A673 (cell line): ENCODE measurements around the gene MGMT. TPM values are rescaled to one million over a fixed set of nuclear protein-coding genes. Genes with fewer than 3 reads are reported as not detected.

Experiments
- BruUV-seq: library from RNA; stranded (reverse); fragments of 400-500 nt; replicated peaks from 2 replicates; lab custom pipeline; 2021; lab: Mats Ljungman, UMichigan
- CTCF ChIA-PET: fragments of 300-600 bp; sonication (Branson Sonifier 250); formaldehyde crosslinking; loops from one replicate; lab custom pipeline; 2022; ENCODE audit warnings: antibody characterized with exemption; lab: Charles Lee
- POLR2A ChIA-PET: fragments of 300-600 bp; sonication (Branson Sonifier 250); formaldehyde crosslinking; loops from one replicate; lab custom pipeline; 2022; ENCODE audit warnings: antibody characterized with exemption; ENCODE audit not compliant: low non-redundant PET; lab: Charles Lee
- DNase-seq: peaks from one replicate; pipeline ENCODE4 v3.0.0-alpha.2; 2015; ENCODE audit warnings: low spot score
- H3K27ac ChIP-seq: fragments of 200-600 bp; sonication (generic); 2 replicates; pipeline ENCODE4 v1.5.1; 2016; ENCODE audit warnings: mixed run types, low read depth, mild to moderate bottlenecking, mixed read lengths, antibody characterized with exemption, low read length; ENCODE audit not compliant: poor library complexity, severe bottlenecking
- H3K27me3 ChIP-seq: fragments of 200-600 bp; sonication (generic); replicated peaks from 2 replicates; pipeline ENCODE4 v1.6.1; 2017; ENCODE audit warnings: mixed run types, low read depth, mild to moderate bottlenecking, mixed read lengths, antibody characterized with exemption, low read length; ENCODE audit not compliant: insufficient read depth, poor library complexity
- H3K36me3 ChIP-seq: fragments of 200-600 bp; sonication (generic); 2 replicates; pipeline ENCODE4 v1.6.1; 2016; ENCODE audit warnings: mixed run types, mild to moderate bottlenecking, mixed read lengths, antibody characterized with exemption, low read length; ENCODE audit not compliant: insufficient read depth, poor library complexity, severe bottlenecking
- H3K4me1 ChIP-seq: fragments of 200-600 bp; sonication (generic); 2 replicates; pipeline ENCODE4 v1.6.1; 2017; ENCODE audit warnings: mixed run types, mild to moderate bottlenecking, mixed read lengths, antibody characterized with exemption, low read length; ENCODE audit not compliant: insufficient read depth, poor library complexity, severe bottlenecking
- H3K4me3 ChIP-seq: fragments of 200-600 bp; sonication (generic); 2 replicates; pipeline ENCODE4 v1.5.1; 2016; ENCODE audit warnings: low read depth, mixed run types, mild to moderate bottlenecking, mixed read lengths, low read length; ENCODE audit not compliant: poor library complexity, severe bottlenecking
- H3K9me3 ChIP-seq: fragments of 200-600 bp; sonication (generic); 2 replicates; pipeline ENCODE4 v1.6.1; 2016; ENCODE audit warnings: mixed run types, low read depth, mild to moderate bottlenecking, mixed read lengths, antibody characterized with exemption, low read length; ENCODE audit not compliant: poor library complexity, severe bottlenecking
- CTCF ChIP-seq: fragments of 300-800, 200-600 bp; sonication (generic); conservative IDR thresholded peaks from 2 replicates; pipeline ENCODE4 v1.5.1; 2017; ENCODE audit warnings: low read depth, mild to moderate bottlenecking, antibody characterized with exemption, low read length, moderate library complexity, mixed read lengths
- EZH2 ChIP-seq: fragments of 200-600 bp; sonication (generic); IDR thresholded peaks from 2 replicates; pipeline ENCODE4 v1.6.1; 2017; ENCODE audit warnings: borderline replicate concordance, low read depth, mild to moderate bottlenecking, mixed read lengths, antibody characterized with exemption, low read length; ENCODE audit not compliant: poor library complexity, severe bottlenecking
- intact Hi-C: fragments of 100-400 bp; cut with micrococcal nuclease; formaldehyde crosslinking; loops from one replicate; pipeline ENCODE4 v1.10.0; 2022; ENCODE audit not compliant: unreplicated experiment
- total RNA-seq: library from RNA; stranded (reverse); gene quantifications from 2 replicates; pipeline ENCODE4 v1.2.3, GENCODE V29; 2021

MGMT gene
- total RNA-seq, 1 experiment from 2014 or later: 19.5 TPM

- no peaks in the 10 kb centered on the region for H3K36me3 ChIP-seq
- TF ChIP-seq EZH2 (no peak), CTCF (no peak)
- intact Hi-C loops: no loop called here
- BruUV-seq: no TSS peak
- POLR2A ChIA-PET: no interaction called here
- H3K4me3 ChIP-seq: no peak overlapping the region
- H3K4me1 ChIP-seq: no peaks in the 10 kb centered on the region
- H3K27ac ChIP-seq: no peak overlapping the region
- H3K27me3 ChIP-seq: no peaks in the 10 kb centered on the region
- CTCF ChIA-PET: no interaction called here
- H3K9me3 ChIP-seq: peaks cover 3% of the 10 kb centered on the region
- DNase-seq: no peak
Observed at GRCh38 chr10:129754211-129755050, 287.4 kb downstream of the MGMT start.

- ChIA-PET POLR2A (no interaction called here), CTCF (no interaction called here)
- H3K27ac ChIP-seq: no peak overlapping the region
- no TSS peak for BruUV-seq
- H3K27me3 ChIP-seq: no peaks in the 10 kb centered on the region
- no peaks in the 10 kb centered on the region for H3K36me3 ChIP-seq
- TF ChIP-seq EZH2 (no peak), CTCF (no peak)
- intact Hi-C loops: no loop called here
- no peaks in the 10 kb centered on the region for H3K4me1 ChIP-seq
- H3K9me3 ChIP-seq: no peaks in the 10 kb centered on the region
- H3K4me3 ChIP-seq: no peak overlapping the region
- no peak for DNase-seq
Observed at GRCh38 chr10:129755158-129755591, 288.1 kb downstream of the MGMT start.

GRCh38 chr10:129755621-129756020 is 288.6 kb downstream of the MGMT start:
- H3K9me3 ChIP-seq: no peaks in the 10 kb centered on the region
- no peaks in the 10 kb centered on the region for H3K4me1 ChIP-seq
- intact Hi-C loops: no loop called here
- DNase-seq: no peak
- BruUV-seq: no TSS peak
- H3K27ac ChIP-seq: no peak overlapping the region
- no peaks in the 10 kb centered on the region for H3K36me3 ChIP-seq
- no peak for TF ChIP-seq EZH2
- TF ChIP-seq CTCF: no peak
- no peak overlapping the region for H3K4me3 ChIP-seq
- POLR2A ChIA-PET: no interaction called here
- CTCF ChIA-PET: no interaction called here
- no peaks in the 10 kb centered on the region for H3K27me3 ChIP-seq
